SW480 (cell line): ENCODE data around the gene TCHHL1.

Source experiments
- DNase-seq: peaks from one replicate; pipeline ENCODE4 v3.0.0-alpha.2; 2016; ENCODE audit warnings: low spot score

Gene TCHHL1

DNA sequence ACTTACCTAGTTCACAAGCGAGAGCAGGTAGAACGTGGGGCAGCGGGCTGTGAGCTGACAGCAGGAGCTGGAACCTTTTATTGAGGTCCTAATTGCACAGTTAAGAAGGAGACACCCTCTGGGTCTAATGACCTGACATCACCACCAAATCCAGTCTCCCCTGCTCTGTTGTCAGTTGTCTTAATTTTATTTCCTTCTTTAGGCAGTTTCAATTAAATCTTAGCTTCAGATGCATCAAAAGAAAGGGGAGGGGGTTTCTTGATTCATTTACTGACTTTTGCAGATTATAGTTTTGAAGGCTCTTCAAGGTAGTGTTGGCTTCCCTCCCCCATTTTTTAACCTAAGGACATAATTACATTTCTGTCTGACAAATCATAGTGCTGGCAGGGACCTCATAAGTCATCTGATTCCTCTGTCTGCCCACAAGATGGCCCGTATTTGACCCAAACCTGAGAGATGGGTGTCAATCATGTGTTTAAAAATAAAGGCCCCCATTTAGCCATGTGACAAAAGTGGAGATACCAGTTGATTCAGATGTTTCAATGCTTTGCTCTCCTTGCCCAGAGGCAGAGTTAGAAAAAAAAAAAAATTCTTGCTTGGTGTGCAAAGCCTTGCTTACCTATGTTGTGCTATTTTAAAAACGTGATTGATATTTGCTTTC is at the start of gene TCHHL1:
Gene TCHHL1 (minus strand): TSS at position 51 of the 661 bp plus-strand sequence. CDS start 921 bp downstream, outside the sequence.
- DNase-seq = no peak

DNA sequence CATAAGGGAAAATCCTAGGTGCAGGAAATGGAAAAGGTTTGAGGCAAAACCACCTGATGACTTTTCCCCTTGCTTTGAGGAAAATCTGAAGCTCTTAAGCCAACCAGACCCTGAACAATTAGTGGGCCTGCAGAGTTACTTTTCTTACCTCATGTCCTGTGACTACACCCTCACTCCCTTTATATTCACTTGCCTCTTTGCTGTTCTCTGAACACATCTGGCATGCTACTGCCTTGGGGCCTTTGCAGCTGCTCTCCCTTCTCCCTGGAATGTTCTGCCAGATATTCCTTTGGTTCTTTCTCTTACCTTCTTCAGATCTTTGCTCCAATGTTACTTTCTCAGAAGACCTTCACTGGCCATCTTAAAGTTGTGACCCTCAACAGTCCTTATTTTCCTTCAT is 48.4 kb upstream of the TCHHL1 start:
- DNase-seq = no peak

DNA sequence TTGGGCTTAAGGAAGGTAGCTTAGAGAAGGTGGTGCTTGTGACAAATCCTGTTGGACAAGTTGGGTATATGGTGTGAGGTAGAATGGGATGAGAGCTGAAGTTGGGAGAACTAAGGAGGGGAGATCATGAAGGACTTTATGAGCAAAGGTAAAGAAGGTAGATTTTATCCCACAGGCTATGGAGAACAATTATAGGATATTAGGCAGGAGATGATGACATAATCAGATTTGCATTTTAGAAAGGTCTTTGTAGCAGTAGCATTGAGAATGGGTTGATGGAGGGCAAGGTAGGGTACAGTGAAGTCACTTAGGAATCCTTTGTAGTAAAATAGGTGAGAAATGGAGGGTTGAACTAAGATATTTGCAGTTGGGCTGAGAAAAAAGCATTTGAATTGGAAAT is 41.3 kb upstream of the TCHHL1 start:
- no peak for DNase-seq

DNA sequence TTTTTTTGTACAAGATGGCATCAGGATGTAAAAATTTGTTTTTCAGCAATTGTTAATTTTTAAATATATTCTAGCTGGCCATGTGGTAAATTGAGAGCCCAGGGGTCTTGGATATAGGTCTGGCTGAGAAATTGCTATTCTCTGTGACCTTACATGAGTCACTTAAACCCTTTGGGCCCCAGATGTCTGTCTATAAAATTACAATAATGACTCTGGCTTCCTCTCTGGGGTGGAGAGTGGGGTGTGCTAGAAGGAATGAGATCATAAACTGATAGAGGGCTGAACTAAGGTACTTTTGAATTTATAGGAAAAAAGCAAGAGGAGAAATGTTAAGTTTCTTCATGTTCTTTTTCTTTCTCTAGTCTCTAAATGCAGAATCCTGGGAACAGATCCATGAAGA is 38.8 kb upstream of the TCHHL1 start:
- DNase-seq = no peak

DNA sequence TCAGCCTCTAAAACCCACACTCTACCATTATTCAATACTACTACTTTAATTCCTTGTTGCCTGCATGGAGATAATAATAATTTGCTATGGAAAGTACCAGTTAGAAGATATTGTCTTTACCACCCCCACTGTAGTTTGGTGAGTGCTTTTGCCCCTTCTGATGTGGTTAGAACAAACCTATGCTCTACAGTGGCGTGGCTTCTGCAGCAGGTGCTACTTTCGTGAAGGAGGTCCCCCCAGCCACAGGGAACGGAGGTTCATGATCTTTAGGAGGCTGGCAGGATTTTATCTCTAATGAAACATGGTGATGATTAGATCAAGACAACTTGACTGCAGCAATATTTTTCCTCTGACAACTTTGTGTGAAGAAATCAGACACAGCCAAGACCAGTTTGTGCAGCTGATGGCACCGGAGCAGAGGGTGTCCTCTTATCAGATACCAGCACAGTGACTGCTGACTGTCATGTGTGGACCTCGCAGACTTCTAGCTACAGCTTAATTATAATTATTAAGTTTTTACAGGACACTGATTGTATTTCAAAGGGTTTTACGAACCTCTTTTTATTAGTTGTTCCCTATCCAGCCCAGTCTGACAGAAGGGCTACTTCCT is 37.1 kb upstream of the TCHHL1 start:
- no peak for DNase-seq

DNA sequence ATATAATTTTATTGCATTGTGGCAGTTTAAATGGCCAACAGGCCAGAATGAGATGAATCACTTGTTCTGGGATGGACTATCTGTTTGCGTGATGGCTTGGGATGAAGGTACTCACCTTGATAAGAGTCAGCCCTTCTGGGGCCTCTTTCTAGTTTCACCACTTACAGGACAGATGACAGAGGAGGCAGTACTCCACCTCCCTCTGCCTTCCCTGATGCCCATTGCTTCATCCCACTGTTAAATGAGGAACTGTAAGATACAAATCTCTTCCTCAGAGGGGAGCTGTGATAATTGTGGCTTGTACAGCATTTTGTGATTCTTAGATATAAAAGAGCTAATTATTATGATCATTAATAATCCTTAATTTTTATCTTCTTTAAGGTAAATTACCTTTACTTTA is 30.1 kb upstream of the TCHHL1 start:
- DNase-seq = no peak

DNA sequence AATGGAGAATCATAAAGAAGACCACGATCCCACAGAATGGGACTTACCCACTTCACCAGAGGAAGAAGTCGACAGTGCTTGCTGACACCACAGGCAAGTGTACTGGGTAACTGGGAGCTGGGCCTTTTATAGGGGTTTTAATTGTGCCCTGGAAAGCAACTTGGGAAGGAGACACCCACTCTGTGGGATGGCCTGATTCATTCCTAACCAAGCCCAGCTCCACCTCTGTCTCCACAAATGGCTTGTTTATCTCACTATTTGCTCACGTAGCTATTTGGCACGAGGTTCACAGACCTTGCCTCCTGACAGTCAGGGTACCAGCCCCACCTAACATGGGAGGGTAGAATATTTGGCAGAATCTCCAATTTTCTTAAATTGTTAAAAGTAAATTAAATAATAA is 26.5 kb upstream of the TCHHL1 start, which contains the start of gene TCHH:
Gene TCHH (minus strand): TSS at position 101 of the 400 bp plus-strand sequence. CDS start 1,364 bp downstream, outside the sequence.
- no peak for DNase-seq

DNA sequence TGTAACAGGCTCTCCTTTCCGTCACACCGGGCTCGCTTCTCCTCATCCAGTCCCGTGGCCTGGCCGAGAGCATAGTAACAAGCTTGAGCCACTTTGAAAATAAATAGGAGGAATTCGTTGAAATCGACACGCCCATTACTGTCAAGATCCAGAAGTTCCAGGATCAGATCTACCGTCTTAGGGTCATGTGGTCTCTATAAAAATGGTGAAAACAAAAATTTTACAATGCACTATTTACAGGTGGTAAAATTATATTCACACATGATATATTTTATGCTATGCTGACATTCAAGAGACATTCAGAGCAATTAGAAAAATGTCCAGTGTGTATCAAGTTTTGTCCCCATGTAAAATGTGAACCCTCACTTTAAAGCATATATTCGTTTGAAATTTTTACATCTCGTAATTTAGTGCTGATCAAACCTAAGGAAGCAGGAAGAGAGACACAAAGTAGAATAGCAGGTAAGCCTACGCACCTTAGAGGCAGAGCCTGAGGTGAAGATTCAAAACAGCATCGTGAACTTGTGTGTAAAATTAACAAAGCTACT is 24.1 kb upstream of the TCHHL1 start:
- DNase-seq = no peak

DNA sequence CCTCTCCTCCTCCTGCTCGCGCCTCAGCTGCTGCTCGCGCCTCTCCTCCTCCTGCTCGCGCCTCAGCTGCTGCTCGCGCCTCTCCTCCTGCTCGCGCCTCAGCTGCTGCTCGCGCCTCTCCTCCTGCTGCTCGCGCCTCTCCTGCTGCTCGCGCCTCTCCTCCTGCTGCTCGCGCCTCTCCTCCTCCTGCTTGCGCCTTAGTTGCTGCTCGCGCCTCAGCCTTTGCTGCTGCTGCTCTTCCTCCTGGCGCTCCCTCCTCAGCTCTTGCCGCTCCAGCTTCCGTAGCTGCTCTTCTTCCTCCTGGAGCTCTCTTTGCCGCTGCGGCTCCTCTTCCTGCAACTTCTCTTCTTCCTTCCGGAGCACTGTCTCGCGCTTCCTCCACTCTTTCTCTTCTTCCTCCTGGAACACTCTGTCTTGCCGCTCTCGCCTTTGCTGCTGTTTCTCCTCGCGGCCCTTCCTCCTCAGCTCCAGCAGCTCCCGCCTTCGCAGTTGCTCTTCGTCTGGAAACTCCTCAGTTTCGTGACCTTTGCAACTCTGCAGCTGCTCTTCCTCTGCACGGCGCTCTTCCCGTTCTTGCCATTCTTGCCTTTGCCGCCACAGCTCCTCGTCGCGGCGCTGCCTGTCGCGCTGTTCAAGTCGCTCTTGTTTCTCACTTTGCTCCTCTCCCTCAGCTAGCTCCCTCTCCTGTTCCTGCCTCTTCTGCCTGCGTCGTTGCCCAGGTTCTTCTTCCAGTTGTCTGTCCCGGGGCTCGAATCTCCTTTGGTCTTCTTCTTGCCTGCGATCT is 23.4 kb upstream of the TCHHL1 start:
- DNase-seq = no peak

DNA sequence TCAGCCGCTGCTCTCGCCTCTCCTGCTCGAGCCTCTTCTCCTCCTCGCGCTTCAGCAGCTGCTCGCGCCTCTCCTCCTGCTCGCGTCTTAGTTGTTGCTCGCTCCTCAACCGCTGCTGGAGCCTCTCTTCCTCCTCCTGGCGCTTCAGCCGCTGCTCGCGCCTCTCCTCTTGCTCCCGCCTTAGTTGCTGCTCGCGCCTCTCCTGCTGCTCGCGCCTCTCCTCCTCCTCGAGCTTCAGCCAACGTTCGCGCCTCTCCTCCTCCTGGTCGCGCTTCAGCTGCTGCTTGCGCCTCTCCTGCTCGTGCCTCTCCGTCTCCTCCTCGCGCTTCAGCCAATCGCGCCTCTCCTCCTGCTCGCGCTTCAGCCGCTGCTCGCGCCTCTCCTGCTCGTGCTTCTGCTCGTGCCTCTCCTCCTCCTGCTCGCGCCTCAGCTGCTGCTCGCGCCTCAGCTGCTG is 22.7 kb upstream of the TCHHL1 start:
- peak; percentile 48 for DNase-seq

DNA sequence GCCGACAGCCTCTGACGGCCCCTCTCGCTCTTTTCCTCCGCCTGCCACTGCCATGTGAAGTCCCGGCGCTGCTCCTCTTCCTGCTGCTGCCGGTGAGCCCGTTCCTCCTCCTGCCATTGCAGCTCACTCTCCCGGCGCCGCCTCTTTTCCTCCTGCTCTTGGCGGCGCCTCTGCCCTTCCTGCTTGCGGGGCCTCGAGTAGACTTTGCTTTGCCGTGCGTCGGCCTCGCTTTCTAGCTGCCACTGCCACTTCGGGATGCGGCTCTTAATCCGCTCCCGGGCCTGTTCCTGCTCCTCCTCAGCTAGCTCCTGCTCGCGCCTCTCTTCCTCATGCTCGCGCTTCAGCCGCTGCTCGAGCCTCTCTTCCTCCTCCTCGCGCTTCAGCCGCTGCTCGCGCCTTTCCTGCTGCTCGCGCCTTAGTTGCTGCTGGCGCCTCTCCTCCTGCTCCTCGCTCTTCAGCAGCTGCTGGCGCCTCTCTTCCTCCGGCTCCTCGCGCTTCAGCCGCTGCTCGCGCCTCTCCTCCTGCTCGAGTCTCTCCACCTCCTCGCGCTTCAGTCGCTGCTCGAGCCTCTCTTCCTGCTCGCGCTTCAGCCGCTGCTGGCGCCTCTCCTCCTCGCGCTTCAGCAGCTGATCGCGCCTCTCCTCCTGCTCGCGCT is 22.1 kb upstream of the TCHHL1 start:
- peak; percentile 61 for DNase-seq

DNA sequence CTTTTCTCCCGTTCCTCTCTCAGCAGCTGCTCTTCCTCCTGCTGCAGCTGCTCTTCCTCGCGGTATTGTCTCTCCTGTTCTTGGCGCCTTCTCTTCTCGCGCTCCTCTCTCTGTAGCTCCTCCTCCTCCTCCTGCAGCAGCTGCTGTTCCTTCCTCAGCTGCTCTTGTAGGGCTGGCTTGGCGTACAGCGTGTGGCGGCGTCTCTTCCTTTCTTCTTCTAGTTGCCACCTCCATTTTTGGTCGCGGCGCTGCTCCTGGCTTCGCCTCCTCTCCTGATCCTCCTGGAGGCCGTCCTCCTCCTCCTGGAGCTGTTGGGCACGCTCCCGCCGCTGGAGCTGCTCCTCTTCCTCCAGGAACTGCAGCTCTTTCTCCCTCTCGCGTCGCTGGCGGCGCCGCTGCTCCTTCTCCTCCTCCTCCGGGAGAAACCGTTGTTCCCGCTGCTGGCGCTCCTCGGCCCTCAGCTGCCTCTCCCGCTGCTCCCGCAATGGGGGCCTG is 21.5 kb upstream of the TCHHL1 start:
- DNase-seq = peak; percentile 45

DNA sequence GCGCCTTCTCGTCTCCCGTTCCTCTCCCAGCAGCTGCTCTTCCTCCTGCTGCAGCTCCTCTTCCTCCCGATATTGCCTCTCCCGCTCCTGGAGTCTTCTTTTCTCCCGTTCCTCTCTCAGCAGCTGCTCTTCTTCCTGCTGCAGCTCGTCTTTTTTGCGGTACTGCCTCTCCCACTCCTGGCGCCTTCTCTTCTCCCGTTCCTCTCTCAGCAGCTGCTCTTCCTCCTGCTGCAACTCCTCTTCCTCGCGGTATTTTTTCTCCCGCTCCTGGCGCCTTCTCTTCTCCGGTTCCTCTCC is 21.1 kb upstream of the TCHHL1 start:
- no peak for DNase-seq

DNA sequence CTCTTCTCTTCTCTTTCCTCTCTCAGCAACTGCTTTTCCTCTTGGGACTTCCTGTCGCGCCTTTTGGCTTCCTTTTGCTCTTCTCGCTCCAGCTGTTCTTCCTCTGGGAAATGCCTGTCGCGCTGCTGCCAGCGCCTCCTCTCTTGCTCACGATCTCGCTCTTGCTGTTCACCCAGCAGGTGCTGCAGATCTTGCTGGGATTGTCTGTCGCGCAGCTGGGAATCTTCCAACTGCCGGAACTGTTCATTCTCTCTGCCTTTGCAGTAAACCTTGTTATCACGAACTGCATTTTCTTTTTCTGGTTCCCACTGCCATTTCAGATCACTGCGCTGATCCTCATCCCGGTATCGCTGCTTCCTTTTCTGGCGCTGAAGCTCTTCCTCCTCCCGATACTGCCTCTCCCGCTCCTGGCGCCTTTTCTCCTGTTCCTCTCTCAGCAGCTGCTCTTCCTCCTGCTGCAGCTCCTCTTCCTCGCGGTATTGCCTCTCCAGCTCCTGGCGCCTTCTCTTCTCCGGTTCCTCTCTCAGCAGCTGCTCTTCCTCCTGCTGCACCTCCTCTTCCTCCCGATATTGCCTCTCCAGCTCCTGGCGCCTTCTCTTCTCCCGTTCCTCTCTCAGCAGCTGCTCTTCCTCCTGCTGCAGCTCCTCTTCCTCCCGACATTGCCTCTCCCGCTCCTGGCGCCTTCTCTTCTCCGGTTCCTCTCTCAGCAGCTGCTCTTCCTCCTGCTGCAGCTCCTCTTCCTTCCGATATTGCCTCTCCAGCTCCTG is 20.6 kb upstream of the TCHHL1 start:
- peak; percentile 56 for DNase-seq

DNA sequence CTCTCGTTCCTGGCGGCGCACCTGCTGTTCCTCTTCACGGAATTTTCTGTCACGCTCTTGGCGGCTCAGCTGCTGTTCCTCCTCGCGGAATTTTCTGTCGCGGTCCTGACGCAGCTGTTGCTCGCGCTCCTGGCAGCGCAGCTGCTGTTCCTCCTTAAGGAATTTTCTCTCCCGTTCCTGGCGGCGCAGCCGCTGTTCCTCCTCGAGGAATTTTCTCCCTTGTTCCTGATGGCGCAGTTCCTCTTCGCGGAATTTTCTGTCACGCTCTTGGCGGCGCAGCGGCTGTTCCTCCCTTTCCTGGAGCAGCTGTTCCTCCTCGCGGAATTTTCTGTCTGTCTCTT is 20.0 kb upstream of the TCHHL1 start:
- DNase-seq = no peak

DNA sequence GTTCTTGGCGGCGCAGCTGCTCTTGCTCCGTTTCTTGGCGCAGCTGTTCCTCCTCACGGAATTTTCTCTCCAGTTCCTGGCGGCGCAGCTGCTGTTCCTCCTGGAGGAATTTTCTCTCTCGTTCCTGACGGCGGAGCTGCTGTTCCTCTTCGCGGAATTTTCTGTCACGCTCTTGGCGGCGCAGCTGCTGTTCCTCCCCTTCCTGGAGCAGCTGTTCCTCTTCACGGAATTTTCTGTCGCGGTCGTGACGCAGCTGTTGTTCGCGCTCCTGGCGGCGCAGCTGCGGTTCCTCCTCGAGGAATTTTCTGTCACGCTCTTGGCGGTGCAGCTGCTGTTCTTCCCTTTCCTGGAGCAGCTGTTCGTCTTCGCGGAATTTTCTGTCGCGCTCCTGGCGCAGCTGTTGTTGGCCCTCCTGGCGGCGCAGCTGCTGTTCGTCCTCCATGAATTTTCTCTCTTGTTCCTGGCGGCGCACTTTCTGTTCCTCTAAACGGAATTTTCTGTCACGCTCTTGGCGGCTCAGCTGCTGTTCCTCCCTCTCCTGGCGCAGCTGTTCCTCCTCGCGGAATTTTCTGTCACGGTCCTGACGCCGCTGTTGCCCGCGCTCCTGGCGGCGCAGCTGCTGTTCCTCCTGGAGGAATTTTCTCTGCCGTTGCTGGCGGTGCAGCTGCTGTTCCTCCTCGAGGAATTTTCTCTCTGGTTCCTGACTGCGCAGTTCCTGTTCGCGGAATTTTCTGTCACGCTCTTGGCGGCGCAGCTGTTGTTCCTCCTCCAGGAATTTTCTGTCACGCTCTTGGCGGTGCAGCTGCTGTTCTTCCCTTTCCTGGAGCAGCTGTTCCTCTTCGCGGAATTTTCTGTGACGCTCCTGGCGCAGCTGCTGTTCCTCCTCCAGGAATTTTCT is 19.4 kb upstream of the TCHHL1 start:
- DNase-seq = peak; percentile 55

DNA sequence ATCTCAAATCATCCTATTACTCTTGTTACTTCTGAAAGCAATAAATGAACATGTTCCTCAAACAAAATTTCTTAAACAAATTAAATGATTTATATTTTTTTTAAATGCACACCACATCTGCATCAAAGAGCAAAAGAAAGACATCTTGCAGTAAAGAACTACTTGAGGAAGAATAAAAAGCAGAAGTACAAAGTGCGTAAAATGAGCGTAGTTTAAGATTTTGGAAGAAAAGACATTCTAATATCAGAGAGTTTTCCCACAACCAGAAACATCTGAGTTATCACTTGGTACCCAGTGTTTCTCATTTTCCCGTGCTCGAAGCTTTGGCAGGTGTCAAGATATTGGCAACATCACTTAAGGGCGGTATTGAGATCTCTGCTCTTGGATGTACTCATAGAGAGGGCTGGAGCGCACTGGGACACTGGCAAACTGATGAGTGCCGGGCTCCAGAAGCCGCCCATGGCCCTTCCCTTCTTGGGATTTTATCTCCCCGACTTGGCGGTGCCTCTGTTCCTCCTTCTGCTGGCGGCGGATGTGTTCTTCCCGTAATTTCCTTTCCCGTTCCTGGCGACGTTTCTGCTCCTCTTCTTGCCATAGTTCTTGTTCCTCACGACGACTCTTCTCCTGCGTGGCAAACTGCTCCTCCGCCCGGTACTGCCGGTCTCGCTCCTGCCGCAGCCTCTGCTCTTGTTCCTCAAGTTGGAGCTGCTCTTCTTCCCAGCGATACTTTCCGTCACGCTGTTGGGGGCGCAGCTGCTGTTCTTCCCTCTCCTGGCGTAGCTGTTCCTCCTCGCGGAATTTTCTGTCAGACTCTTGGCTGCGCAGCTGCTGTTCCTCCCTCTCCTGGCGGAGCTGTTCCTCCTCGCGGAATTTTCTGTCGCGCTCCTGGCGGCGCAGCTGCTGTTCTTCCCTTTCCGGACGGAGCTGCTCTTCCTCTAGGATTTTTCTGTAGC is 18.4 kb upstream of the TCHHL1 start:
- DNase-seq = peak; percentile 32

DNA sequence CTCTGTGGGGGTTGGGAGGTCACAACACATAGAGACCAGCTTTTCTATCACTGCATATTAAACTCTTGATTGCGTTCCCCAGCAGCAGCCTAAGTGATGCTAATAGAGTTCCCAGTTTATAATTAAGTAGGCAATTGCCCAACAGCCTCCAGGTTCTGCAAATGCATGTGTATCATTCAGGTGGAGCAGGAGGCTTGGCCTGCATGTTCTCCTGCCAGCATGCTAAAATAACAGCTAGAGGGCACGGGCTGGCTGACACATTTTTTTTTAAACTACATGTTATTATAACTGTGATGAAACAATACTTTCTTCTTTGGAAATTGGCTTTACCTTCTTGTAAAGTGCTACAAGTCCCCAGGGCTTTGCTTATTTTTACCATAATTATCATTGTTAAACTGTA is 16.0 kb upstream of the TCHHL1 start:
- no peak for DNase-seq

DNA sequence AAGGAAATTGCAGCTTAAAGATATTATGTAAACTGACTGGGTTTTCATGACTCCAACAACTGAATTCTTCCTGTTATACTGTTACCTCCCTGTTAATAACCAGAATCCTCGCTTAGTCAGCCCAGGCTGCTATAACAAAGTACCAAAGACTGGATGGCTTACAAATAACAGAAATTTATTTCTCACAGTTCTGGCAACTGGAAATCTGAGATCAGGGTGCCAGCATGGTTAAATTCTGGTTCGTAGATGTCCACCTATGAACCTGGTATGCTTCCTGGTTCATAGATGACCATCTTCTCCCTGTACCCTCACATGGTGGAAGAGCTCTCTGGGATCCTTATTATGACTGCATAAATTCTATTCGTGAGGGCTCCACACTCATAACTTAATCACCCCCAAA is 8.1 kb upstream of the TCHHL1 start:
- DNase-seq = no peak
